Hepatocyte (in vitro differentiated cells): Measurements from ENCODE around the gene TAAR2.

Experiments
- CTCF ChIP-seq: fragments of 200-600 bp; sonication (generic); IDR thresholded peaks from 2 replicates; pipeline ENCODE4 v1.5.1; 2016; ENCODE audit warnings: antibody characterized with exemption, mild to moderate bottlenecking; ENCODE audit not compliant: poor library complexity
- EZH2 ChIP-seq: fragments of 200-600 bp; sonication (generic); IDR thresholded peaks from 2 replicates; pipeline ENCODE4 v1.6.1; 2016; ENCODE audit warnings: antibody characterized with exemption, mild to moderate bottlenecking, borderline replicate concordance
- EZH2phosphoT487 ChIP-seq: fragments of 200-600 bp; sonication (generic); IDR thresholded peaks from one replicate; pipeline ENCODE4 v1.6.1; 2018; ENCODE audit warnings: antibody characterized with exemption, mild to moderate bottlenecking, low read depth, moderate library complexity; ENCODE audit not compliant: unreplicated experiment, severe bottlenecking

DNA sequence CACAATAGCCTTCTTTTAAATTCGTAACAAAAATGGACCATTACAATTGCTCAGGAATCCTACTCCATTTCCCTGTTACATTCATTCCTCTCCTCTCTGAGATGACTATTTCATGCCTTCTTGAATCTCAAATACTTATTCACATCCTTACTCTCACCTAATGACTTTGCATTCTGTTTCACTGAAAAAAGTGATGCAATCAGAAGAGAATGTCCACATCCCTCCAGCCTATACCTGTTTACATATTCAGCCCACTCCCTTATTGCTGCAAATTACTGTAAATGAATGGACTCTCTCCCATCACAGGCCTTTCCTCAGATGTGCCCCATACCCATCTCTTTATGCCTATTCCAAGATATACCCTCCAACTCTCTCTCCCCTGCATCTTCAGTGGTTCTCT lies 26.4 kb upstream of the TAAR2 start:
- TF ChIP-seq CTCF (no peak), EZH2phosphoT487 (no peak), EZH2 (no peak)
